ENCODE data around the gene MYO9A.
"Not testable (repeated sequence)": the region's sequence is repeated elsewhere in the genome, so short reads cannot be mapped to it uniquely, and the experiment has no call there.

DNA sequence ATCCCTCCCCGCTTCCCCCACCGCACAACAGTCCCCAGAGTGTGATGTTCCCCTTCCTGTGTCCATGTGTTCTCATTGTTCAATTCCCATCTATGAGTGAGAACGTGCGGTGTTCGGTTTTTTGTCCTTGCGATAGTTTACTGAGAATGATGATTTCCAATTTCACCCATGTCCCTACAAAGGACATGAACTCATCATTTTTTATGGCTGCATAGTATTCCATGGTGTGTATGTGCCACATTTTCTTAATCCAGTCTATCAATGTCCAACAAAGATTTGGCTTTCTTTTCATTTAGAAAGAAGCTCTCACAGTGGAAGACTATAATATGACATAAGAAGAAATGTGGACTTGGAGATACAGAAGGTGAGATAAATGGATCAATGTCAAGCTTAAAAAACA, 119.2 kb downstream of the MYO9A start:
- TF ChIP-seq, protein P1, sequence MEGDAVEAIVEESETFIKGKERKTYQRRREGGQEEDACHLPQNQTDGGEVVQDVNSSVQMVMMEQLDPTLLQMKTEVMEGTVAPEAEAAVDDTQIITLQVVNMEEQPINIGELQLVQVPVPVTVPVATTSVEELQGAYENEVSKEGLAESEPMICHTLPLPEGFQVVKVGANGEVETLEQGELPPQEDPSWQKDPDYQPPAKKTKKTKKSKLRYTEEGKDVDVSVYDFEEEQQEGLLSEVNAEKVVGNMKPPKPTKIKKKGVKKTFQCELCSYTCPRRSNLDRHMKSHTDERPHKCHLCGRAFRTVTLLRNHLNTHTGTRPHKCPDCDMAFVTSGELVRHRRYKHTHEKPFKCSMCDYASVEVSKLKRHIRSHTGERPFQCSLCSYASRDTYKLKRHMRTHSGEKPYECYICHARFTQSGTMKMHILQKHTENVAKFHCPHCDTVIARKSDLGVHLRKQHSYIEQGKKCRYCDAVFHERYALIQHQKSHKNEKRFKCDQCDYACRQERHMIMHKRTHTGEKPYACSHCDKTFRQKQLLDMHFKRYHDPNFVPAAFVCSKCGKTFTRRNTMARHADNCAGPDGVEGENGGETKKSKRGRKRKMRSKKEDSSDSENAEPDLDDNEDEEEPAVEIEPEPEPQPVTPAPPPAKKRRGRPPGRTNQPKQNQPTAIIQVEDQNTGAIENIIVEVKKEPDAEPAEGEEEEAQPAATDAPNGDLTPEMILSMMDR (IDR thresholded peaks at IDR 0.05), result not testable (repeated sequence)
- TF ChIP-seq POLR2A (IDR thresholded peaks at IDR 0.05), result not testable (repeated sequence)
